ENCODE data around the gene PIF1. TPM values are rescaled to one million over a fixed set of nuclear protein-coding genes. Genes with fewer than 3 reads are reported as not detected.

PIF1 gene
- 3.3 and 5.5 TPM in 2 replicates for total RNA-seq

GRCh38 chr15:64825431-64826294, at the start of gene PIF1:
Gene PIF1, minus strand, starts transcription at chr15:64825647. Its CDS starts 1,312 bp downstream, at chr15:64824335.
- ATAC-seq (ENCODE audit: low read depth): peak; percentile 94
- no peak for TF ChIP-seq CTCF (IDR thresholded peaks at IDR 0.05)
- ChIA-PET CTCF (interaction anchor here (0.6 to 1.2 kb wide), 8 partner anchors 10 to 131 kb away, joined by 3 to 6 read pairs (median 4); partner anchors contain the start of gene PLEKHO2), POLR2A (interaction anchor here (0.5 to 2.3 kb wide), 11 partner anchors 10 to 989 kb away, joined by 3 to 24 read pairs (median 4); partner anchors contain the start of gene SPG21)
- no peaks in the 10 kb centered on the region for H3K9me3 Mint-ChIP-seq
- intact Hi-C loops (cut with micrococcal nuclease): loop anchor here (1.0 to 10.0 kb wide), 8 partner anchors 10 to 479 kb away; partner anchors contain the start of genes PARP16, PLEKHO2, RNU5B-1 and ZNF609
- H3K27me3 Mint-ChIP-seq: no peaks in the 10 kb centered on the region
- no peaks in the 10 kb centered on the region for H3K36me3 Mint-ChIP-seq (ENCODE audit: low read depth)
- peaks cover 31% of the 10 kb centered on the region for H3K4me1 Mint-ChIP-seq
- DNase-seq: peak; percentile 60
- peak within 1 kb of the TSS; percentile 87 for H3K27ac Mint-ChIP-seq
- H3K4me3 Mint-ChIP-seq: peak within 1 kb of the TSS; percentile 84

GRCh38 chr15:64870353-64870752, 44.9 kb upstream of the PIF1 start:
- H3K27ac Mint-ChIP-seq: no peak overlapping the region
- no peak overlapping the region for H3K4me3 Mint-ChIP-seq
- ATAC-seq (ENCODE audit: low read depth) (no peak), DNase-seq (no peak)
- H3K27me3 Mint-ChIP-seq: no peaks in the 10 kb centered on the region
- intact Hi-C loops (cut with micrococcal nuclease): no loop called here
- H3K4me1 Mint-ChIP-seq: peaks cover 24% of the 10 kb centered on the region
- no peak for TF ChIP-seq CTCF (IDR thresholded peaks at IDR 0.05)
- ChIA-PET CTCF (no interaction called here), POLR2A (interaction anchor here (0.6 to 1.1 kb wide), 2 partner anchors 25 to 431 kb away, joined by 3 to 6 read pairs; no protein-coding TSS in a partner anchor)
- H3K9me3 Mint-ChIP-seq: no peaks in the 10 kb centered on the region
- H3K36me3 Mint-ChIP-seq (ENCODE audit: low read depth): peaks cover 35% of the 10 kb centered on the region

GRCh38 chr15:64869501-64869900, 44.1 kb upstream of the PIF1 start:
- intact Hi-C loops (cut with micrococcal nuclease): no loop called here
- peaks cover 33% of the 10 kb centered on the region for H3K4me1 Mint-ChIP-seq
- H3K27ac Mint-ChIP-seq: no peak overlapping the region
- ChIA-PET CTCF (no interaction called here), POLR2A (interaction anchor here (0.6 to 1.0 kb wide), 2 partner anchors 24 to 430 kb away, joined by 3 to 4 read pairs; no protein-coding TSS in a partner anchor)
- no peaks in the 10 kb centered on the region for H3K27me3 Mint-ChIP-seq
- H3K4me3 Mint-ChIP-seq: no peak overlapping the region
- no peak for ATAC-seq (ENCODE audit: low read depth)
- DNase-seq: no peak
- H3K9me3 Mint-ChIP-seq: no peaks in the 10 kb centered on the region
- no peak for TF ChIP-seq CTCF (IDR thresholded peaks at IDR 0.05)
- H3K36me3 Mint-ChIP-seq (ENCODE audit: low read depth): peaks cover 40% of the 10 kb centered on the region

GRCh38 chr15:64865998-64866520, 40.6 kb upstream of the PIF1 start:
- no peak overlapping the region for H3K4me3 Mint-ChIP-seq
- intact Hi-C loops (cut with micrococcal nuclease): loop anchor here (1.0 to 2.0 kb wide), 4 partner anchors 17 to 39 kb away; partner anchors contain the start of gene PLEKHO2
- ChIA-PET CTCF (interaction anchor here (1.9 kb wide), 2 partner anchors 28 to 29 kb away, joined by 6 to 17 read pairs; no protein-coding TSS in a partner anchor), POLR2A (interaction anchor here (0.6 to 3.7 kb wide), 4 partner anchors 17 to 170 kb away, joined by 3 to 42 read pairs (median 12); no protein-coding TSS in a partner anchor)
- no peaks in the 10 kb centered on the region for H3K27me3 Mint-ChIP-seq
- no peak for TF ChIP-seq CTCF (IDR thresholded peaks at IDR 0.05)
- DNase-seq (no peak), ATAC-seq (ENCODE audit: low read depth) (no peak)
- peaks cover 66% of the 10 kb centered on the region for H3K36me3 Mint-ChIP-seq (ENCODE audit: low read depth)
- no peaks in the 10 kb centered on the region for H3K9me3 Mint-ChIP-seq
- no peak overlapping the region for H3K27ac Mint-ChIP-seq
- H3K4me1 Mint-ChIP-seq: peaks cover 44% of the 10 kb centered on the region
